Right lobe of liver (tissue), 4 donors: ENCODE measurements around the gene ARMC3.

ENCODE experiments used
- CTCF ChIP-seq, 4 donors: fragments of 200-600 bp in 3 of 4; fragments of 450-650 bp in 1 of 4; IDR thresholded peaks; one replicate each; pipeline versions ENCODE4 v1.5.1 to v1.8.0; 2016 to 2022; ENCODE audit warnings: antibody characterized with exemption in 4 of 4, mild to moderate bottlenecking in 2 of 4
- POLR2A ChIP-seq: fragments of 450-650 bp; IDR thresholded peaks from one replicate; pipeline ENCODE4 v1.6.1; 2017; ENCODE audit warnings: antibody characterized with exemption, mild to moderate bottlenecking
- donor health status: DM: no; HTN: no; CAD: no.
- donor health status: DM: no; HTN: no; CAD: no.
- donor health status: DM: no; HTN: yes; CAD: no.

DNA sequence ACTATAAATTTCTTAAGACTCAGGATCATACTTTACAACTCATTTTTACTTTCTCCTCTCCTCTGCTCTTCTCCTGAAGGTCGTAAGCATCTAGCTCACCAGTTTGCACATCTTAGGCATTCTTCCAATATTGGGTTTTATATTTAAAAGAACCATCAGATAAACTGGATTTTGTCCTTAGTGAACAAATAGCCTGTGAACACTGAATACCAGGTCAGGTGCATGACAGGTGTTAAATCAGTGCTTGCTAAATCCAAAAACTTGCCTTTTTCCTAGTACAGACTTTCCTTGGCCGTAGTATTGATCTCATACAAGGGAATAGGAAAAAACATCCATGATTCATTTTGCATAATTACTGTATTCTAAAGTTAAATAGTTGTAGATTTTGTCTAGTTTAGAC lies 53.0 kb downstream of the ARMC3 start:
- TF ChIP-seq CTCF (IDR thresholded peaks at IDR 0.05) (no peak), POLR2A (no peak)
